Loucy (cell line): ENCODE results near the gene PALLD.

Experiments
- EZH2phosphoT487 ChIP-seq: fragments of 200-600 bp; IDR thresholded peaks from 2 replicates; pipeline ENCODE4 v1.6.1; 2018; ENCODE audit warnings: antibody characterized with exemption, mild to moderate bottlenecking, moderate library complexity, borderline replicate concordance
- TF ChIP-seq, protein P1 (sequence below): fragments of 200-600 bp; sonication (generic); conservative IDR thresholded peaks from 2 replicates; pipeline ENCODE4 v1.5.1; 2014; ENCODE audit warnings: mild to moderate bottlenecking, antibody characterized with exemption, low read length

DNA sequence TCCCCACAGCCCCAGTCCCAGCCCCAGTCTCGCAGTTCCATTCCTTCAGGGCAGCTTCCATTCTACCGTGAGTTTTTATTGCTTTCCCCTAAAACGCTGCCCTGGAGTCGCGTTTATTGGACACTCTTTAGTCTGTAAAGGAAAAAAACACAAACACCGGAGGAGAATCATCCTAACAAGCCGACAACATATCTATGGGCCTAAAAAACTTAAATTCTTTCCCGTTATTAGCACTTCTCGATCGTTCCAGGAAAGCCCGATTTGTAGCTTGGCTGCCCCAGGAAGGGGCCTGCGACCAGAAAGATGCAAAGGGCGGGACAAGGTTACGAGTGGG lies 334.7 kb downstream of the PALLD start:
- TF ChIP-seq, protein P1, sequence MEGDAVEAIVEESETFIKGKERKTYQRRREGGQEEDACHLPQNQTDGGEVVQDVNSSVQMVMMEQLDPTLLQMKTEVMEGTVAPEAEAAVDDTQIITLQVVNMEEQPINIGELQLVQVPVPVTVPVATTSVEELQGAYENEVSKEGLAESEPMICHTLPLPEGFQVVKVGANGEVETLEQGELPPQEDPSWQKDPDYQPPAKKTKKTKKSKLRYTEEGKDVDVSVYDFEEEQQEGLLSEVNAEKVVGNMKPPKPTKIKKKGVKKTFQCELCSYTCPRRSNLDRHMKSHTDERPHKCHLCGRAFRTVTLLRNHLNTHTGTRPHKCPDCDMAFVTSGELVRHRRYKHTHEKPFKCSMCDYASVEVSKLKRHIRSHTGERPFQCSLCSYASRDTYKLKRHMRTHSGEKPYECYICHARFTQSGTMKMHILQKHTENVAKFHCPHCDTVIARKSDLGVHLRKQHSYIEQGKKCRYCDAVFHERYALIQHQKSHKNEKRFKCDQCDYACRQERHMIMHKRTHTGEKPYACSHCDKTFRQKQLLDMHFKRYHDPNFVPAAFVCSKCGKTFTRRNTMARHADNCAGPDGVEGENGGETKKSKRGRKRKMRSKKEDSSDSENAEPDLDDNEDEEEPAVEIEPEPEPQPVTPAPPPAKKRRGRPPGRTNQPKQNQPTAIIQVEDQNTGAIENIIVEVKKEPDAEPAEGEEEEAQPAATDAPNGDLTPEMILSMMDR, result no peak
- no peak for TF ChIP-seq EZH2phosphoT487
